ENCODE measurements around the gene LSG1. TPM values are rescaled to one million over a fixed set of nuclear protein-coding genes. Genes with fewer than 3 reads are reported as not detected.
"Not testable (repeated sequence)": the region's sequence is repeated elsewhere in the genome, so short reads cannot be mapped to it uniquely, and the experiment has no call there.

The LSG1 gene
- total RNA-seq, 1 donor from 2014 or later: 20.9 TPM

DNA sequence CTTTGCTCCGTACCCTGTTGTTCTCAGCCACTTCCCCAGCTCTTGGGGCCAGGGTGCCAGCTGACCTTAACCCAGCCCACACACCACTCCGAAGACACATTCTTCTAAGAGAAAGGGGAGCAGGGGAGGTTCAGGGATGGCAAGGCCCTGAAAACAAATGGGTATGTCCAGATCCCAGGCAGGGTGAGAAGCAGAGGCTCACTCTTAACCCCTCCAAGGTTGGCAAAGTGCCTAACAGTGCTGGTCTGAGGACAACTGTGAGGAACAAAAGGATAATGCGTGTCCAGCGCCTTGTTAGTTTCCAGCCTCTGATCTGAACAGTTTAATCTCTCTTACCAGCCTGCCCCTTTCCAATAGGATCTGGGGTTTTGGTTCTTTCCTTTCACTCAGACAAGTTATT lies 40.3 kb downstream of the LSG1 start:
- ATAC-seq (no peak), DNase-seq (ENCODE audit: missing footprints) (no peak)
- intact Hi-C loops (cut with DNase I): no loop called here

DNA sequence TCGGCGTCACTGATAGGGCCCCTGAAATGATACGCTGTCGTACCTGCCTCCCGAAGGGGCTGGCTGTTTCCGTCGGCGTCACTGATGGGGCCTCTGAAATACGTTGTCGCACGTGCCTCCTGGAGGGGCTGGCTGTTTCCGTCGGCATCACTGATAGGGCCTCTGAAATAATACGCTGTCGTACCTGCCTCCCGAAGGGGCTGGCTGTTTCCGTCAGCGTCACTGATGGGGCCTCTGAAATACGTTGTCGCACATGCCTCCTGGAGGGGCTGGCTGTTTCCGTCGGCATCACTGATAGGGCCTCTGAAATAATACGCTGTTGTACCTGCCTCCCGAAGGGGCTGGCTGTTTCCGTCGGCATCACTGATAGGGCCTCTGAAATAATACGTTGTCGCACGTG lies 41.3 kb downstream of the LSG1 start:
- ATAC-seq; DNase-seq (ENCODE audit: missing footprints); intact Hi-C loops (cut with DNase I): not testable (repeated sequence)

GRCh38 chr3:194624956-194625355 lies 47.0 kb downstream of the LSG1 start:
- DNase-seq (ENCODE audit: missing footprints): no peak
- intact Hi-C loops (cut with DNase I): no loop called here
- no peak for ATAC-seq

GRCh38 chr3:194623449-194624290 lies 48.3 kb downstream of the LSG1 start:
- intact Hi-C loops (cut with DNase I): no loop called here
- no peak for ATAC-seq
- no peak for DNase-seq (ENCODE audit: missing footprints)

DNA sequence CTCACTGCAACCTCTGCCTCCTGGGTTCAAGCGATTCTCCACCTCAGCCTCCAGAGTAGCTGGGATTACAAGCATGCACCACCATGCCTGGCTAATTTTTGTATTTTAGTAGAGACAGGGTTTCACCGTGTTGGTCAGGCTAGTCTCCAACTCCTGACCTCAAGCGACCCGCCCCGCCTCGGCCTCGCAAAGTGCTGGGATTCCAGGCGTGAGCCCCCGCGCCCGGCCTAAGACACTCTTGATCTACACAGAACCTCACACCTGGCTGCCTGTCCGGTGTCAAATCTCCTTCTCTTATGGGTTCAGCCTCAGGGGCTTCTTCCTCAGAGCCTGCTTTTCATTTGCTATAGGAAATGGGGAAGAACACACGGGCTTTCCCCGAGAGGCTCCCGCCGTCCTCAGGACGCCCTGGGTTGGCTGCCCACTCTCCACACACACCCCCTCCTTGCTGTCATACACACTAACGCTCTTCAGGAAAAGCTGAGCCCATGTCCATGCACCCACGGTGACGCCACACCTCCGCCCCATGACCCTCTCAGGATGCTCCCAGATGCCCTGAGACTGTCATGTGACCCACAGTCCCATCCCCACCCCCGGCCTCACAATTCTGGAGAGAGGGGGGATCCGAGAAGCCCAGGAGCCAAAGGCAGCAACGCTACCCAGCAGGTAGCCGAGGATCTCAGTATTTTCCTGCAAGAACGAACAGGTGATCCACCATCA lies 49.2 kb downstream of the LSG1 start:
- intact Hi-C loops (cut with DNase I): no loop called here
- ATAC-seq (no peak), DNase-seq (ENCODE audit: missing footprints) (no peak)

- DNase-seq (ENCODE audit: missing footprints) (no peak), ATAC-seq (no peak)
- intact Hi-C loops (cut with DNase I): no loop called here
Measured at GRCh38 chr3:194621947-194622346, 50.0 kb downstream of the LSG1 start.

- DNase-seq (ENCODE audit: missing footprints) (no peak), ATAC-seq (no peak)
- intact Hi-C loops (cut with DNase I): no loop called here
Measured at GRCh38 chr3:194620196-194620595, 51.8 kb downstream of the LSG1 start.

GRCh38 chr3:194619741-194620140 lies 52.2 kb downstream of the LSG1 start:
- ATAC-seq (no peak), DNase-seq (ENCODE audit: missing footprints) (no peak)
- intact Hi-C loops (cut with DNase I): no loop called here

GRCh38 chr3:194618858-194619608 lies 53.0 kb downstream of the LSG1 start:
- no peak for DNase-seq (ENCODE audit: missing footprints)
- intact Hi-C loops (cut with DNase I): no loop called here
- no peak for ATAC-seq

- ATAC-seq (no peak), DNase-seq (ENCODE audit: missing footprints) (no peak)
- intact Hi-C loops (cut with DNase I): no loop called here
Measured at GRCh38 chr3:194617827-194618226, 54.2 kb downstream of the LSG1 start.

DNA sequence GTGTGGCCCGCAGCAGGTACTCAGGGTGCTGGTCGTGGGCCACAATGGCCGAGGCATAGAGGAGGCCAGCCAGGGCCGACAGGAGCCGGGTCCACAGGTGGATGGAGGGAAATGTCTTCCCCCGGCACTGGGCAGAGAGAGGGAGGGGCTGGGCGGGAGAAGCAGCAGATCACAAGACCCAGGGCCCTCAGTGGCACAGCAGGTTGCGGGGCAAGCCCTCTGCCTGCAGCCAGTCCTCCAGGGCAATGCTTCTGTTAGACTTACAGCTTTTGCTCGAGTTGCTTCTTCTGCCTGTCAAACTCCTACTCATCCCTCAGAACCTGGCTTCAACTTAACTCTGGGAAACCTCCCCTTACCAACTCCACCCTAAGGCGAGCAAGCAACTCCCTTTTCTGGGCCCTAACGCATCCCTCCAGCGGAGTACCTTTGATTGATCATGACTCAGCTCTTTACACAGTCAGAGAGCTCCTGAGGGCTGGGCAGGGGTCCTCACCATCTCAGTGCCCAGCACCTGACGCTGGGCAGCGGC lies 54.8 kb downstream of the LSG1 start:
- intact Hi-C loops (cut with DNase I): no loop called here
- no peak for DNase-seq (ENCODE audit: missing footprints)

GRCh38 chr3:194615226-194615625 lies 56.8 kb downstream of the LSG1 start:
- ATAC-seq: no peak
- no peak for DNase-seq (ENCODE audit: missing footprints)
- intact Hi-C loops (cut with DNase I): no loop called here

More for the DNA sequence above, 54.8 kb downstream of the LSG1 start:
- no peak for ATAC-seq

- ATAC-seq (no peak), DNase-seq (ENCODE audit: missing footprints) (no peak)
- intact Hi-C loops (cut with DNase I): no loop called here
Measured at GRCh38 chr3:194612221-194612620, 59.8 kb downstream of the LSG1 start.

- intact Hi-C loops (cut with DNase I): no loop called here
- ATAC-seq (no peak), DNase-seq (ENCODE audit: missing footprints) (no peak)
Measured at GRCh38 chr3:194610689-194611088, 61.3 kb downstream of the LSG1 start.

DNA sequence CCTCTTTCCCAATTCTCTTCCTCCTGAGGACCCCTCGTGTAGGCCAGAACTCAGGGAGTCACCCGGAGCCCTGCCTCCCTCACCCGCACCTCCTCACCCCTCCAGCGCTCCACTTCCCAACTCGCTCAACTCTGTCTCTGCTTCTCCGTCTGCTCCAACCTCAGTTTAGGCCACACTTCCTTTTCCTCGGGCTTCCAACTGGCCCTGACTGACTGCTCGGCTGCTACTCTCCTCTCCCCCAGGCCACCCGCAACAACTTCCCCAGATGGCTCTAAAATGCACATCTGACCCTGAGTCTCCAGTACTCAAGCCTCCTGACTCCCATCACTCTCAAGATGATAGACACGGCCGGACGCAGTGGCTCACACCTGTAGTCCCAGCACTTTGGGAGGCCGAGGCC lies 62.4 kb downstream of the LSG1 start:
- no peak for DNase-seq (ENCODE audit: missing footprints)
- intact Hi-C loops (cut with DNase I): no loop called here
- ATAC-seq: no peak

GRCh38 chr3:194608981-194609380 lies 63.0 kb downstream of the LSG1 start:
- DNase-seq (ENCODE audit: missing footprints) (no peak), ATAC-seq (no peak)
- intact Hi-C loops (cut with DNase I): no loop called here

DNA sequence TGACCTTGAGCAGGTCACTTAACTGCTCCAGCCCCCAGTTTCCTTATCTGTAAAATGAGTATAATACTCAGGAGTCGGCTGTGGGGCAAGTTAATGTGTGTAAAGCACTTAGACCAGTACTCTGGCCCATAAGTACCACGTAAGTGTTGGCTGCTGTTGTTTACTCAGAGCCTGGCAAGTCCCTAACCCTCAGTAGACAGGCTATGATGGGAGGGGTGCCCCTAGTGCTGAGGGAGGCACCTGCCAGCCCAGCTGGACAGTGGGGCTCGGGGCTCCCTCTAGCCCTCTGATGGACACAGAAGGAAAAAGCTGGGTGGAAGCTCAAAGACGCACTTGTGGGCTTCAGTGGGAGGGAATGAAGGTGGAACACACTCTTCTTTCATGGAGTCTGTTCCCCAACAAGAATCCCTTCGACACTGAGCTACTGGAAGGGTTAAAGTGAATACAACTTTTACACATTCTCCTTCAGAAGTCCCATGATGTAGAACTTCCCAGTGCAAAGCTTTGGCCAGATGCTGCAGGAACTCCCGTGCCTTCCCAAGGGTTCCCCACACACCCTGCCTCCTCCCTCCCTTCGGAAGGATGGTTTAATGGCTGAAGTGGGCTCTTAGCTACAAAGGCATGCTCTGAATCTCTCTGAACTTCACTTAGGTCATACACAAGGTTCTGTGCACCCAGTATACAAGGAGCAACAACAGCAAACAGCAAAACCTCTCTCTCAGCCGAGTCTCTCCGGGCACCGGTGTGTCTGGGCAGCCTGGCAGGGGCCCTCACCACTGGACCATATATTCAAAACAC lies 64.2 kb downstream of the LSG1 start:
- no peak for ATAC-seq
- intact Hi-C loops (cut with DNase I): no loop called here

GRCh38 chr3:194606941-194607340 lies 65.0 kb downstream of the LSG1 start:
- intact Hi-C loops (cut with DNase I): no loop called here
- DNase-seq (ENCODE audit: missing footprints) (no peak), ATAC-seq (no peak)

More for the DNA sequence above, 64.2 kb downstream of the LSG1 start:
- DNase-seq (ENCODE audit: missing footprints): no peak

DNA sequence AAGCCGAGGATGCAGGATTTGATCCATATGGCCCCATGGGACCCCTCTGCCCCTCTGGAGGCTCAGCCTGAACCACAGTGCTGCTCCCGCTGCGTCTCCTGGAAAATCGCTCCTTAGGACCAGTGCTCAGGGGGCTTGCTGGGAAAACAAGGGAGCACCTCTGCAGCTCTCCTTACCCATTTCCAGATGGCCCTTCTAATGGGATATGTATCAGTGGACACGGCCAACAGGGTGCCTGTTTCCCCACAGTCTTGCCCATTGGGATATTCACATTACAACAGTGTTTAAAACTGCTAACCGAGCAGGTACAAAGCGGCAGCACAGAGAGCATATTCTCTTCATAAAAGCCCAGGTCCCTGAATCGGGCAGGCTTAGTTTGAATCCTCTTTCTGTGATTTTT lies 65.8 kb downstream of the LSG1 start:
- ATAC-seq (no peak), DNase-seq (ENCODE audit: missing footprints) (no peak)
- intact Hi-C loops (cut with DNase I): no loop called here

Data from Right ventricle myocardium inferior (tissue), 1 donor.